HepG2 (cell line): ENCODE data around the gene MYO7B. TPM values are rescaled to one million over a fixed set of nuclear protein-coding genes. Genes with fewer than 3 reads are reported as not detected.

Experiments
- BCL3 ChIP-seq: sonication (generic); formaldehyde crosslinking; IDR thresholded peaks from 2 replicates; pipeline ENCODE4 v1.5.1; 2020; ENCODE audit warnings: mild to moderate bottlenecking, missing genetic modification reagents, moderate library complexity
- EZH2 ChIP-seq: conservative IDR thresholded peaks from 2 replicates; pipeline ENCODE4 v1.6.1; 2012; ENCODE audit warnings: mild to moderate bottlenecking, low read depth, low read length, moderate library complexity
- KDM2A ChIP-seq: sonication (generic); formaldehyde crosslinking; IDR thresholded peaks from 2 replicates; pipeline ENCODE4 v1.4.0; 2020; ENCODE audit warnings: low read depth, missing genetic modification reagents, borderline replicate concordance
- KDM5B ChIP-seq: sonication (generic); formaldehyde crosslinking; IDR thresholded peaks from 2 replicates; pipeline ENCODE4 v1.4.0; 2020; ENCODE audit warnings: missing genetic modification reagents, mild to moderate bottlenecking, borderline replicate concordance
- KLF6 ChIP-seq: IDR thresholded peaks from 2 replicates; pipeline ENCODE4 v1.8.0; 2016; ENCODE audit warnings: missing biosample characterization, missing genetic modification reagents
- NONO ChIP-seq, 2 experiments: fragments of 450-650 bp in 1 of 2; sonication (generic) in 1 of 2; formaldehyde crosslinking in 1 of 2; IDR thresholded peaks in 1 of 2; conservative IDR thresholded peaks in 1 of 2; 2 replicates each; pipeline versions ENCODE4 v1.6.1 to v1.8.0; 2017 to 2022; ENCODE audit warnings: mild to moderate bottlenecking in 1 of 2, missing genetic modification reagents in 1 of 2, moderate library complexity in 1 of 2
- NR2F6 ChIP-seq, 2 experiments: IDR thresholded peaks; 2 replicates each; pipeline ENCODE4 v1.6.1; 2016; ENCODE audit warnings: antibody characterized with exemption in 1 of 2, mild to moderate bottlenecking in 1 of 2
- PHF21A ChIP-seq: sonication (generic); formaldehyde crosslinking; IDR thresholded peaks from 2 replicates; pipeline ENCODE4 v1.5.0; 2020; ENCODE audit warnings: mild to moderate bottlenecking, missing genetic modification reagents
- RXRB ChIP-seq: IDR thresholded peaks from 2 replicates; pipeline ENCODE4 v1.6.1; 2016; ENCODE audit warnings: borderline replicate concordance, missing genetic modification reagents, missing compliant biosample characterization
- SKIL ChIP-seq: sonication (generic); formaldehyde crosslinking; IDR thresholded peaks from 2 replicates; pipeline ENCODE4 v1.8.0; 2022; ENCODE audit warnings: missing genetic modification reagents, mild to moderate bottlenecking, moderate library complexity, borderline replicate concordance
- XRCC5 ChIP-seq: fragments of 200-400 bp; formaldehyde crosslinking; optimal IDR thresholded peaks from 2 replicates; pipeline ENCODE3; 2017; ENCODE audit warnings: mild to moderate bottlenecking, low read length
- ZNF281 ChIP-seq: sonication (generic); formaldehyde crosslinking; IDR thresholded peaks from 2 replicates; pipeline ENCODE4 v1.4.0; 2020; ENCODE audit warnings: missing genetic modification reagents, borderline replicate concordance
- ZNF629 ChIP-seq: sonication (generic); formaldehyde crosslinking; conservative IDR thresholded peaks from 2 replicates; pipeline ENCODE4 v1.5.0; 2020; ENCODE audit warnings: missing genetic modification reagents
- ZNF678 ChIP-seq: sonication (generic); formaldehyde crosslinking; IDR thresholded peaks from 2 replicates; pipeline ENCODE4 v1.4.0; 2020; ENCODE audit warnings: mild to moderate bottlenecking, missing genetic modification reagents
- ZNF777 ChIP-seq: sonication (generic); formaldehyde crosslinking; IDR thresholded peaks from 2 replicates; pipeline ENCODE4 v1.4.0; 2020; ENCODE audit warnings: missing genetic modification reagents
- ZNF788 ChIP-seq: sonication (generic); formaldehyde crosslinking; IDR thresholded peaks from 2 replicates; pipeline ENCODE4 v1.5.0; 2020; ENCODE audit warnings: mild to moderate bottlenecking, missing genetic modification reagents, borderline replicate concordance
- ZSCAN29 ChIP-seq: sonication (generic); formaldehyde crosslinking; conservative IDR thresholded peaks from 2 replicates; pipeline ENCODE4 v1.4.0; 2020; ENCODE audit warnings: mild to moderate bottlenecking, missing genetic modification reagents
- polyA plus RNA-seq, 8 experiments: library from polyadenylated mRNA; depleted of rRNA in 3 of 8; stranded (reverse) in 7 of 8; unstranded in 1 of 8; fragments of >200 nt; fragmentation: Illumina TruSeq in 4 of 8; extraction: Trizol in 4 of 8; gene quantifications; 2 replicates each; pipeline versions ENCODE4 v1.2.1 to v1.2.3, GENCODE V29; 2011 to 2016; ENCODE audit warnings: low read depth in 4 of 8, missing spikeins in 1 of 8, mixed read lengths in 1 of 8; ENCODE audit not compliant: insufficient read depth in 1 of 8
- total RNA-seq, 5 experiments: library from RNA; depleted of rRNA; stranded (reverse); fragments of >200 nt; fragmentation: Illumina TruSeq; extraction: Trizol; gene quantifications; 2 replicates each; pipeline ENCODE4 v1.2.3, GENCODE V29; 2016; ENCODE audit warnings: low read depth in 1 of 5
- TF ChIP-seq, protein P1 (sequence below): sonication (generic); formaldehyde crosslinking; IDR thresholded peaks from 2 replicates; pipeline ENCODE4 v1.8.1; 2023; ENCODE audit warnings: mild to moderate bottlenecking, missing genetic modification reagents, borderline replicate concordance
- TF ChIP-seq, protein P2 (sequence below): sonication (generic); formaldehyde crosslinking; IDR thresholded peaks from 2 replicates; pipeline ENCODE4 v1.4.0; 2020; ENCODE audit warnings: missing genetic modification reagents

Gene MYO7B
- total and polyA plus RNA-seq, 2 of the 13 experiments (the other 11 are each of a cell fraction or from before 2014, with no cell fraction given) = not detected

- TF ChIP-seq BCL3 (0 out of 2 replicates have a peak, but pooled peaks have one; percentile 21), EZH2 (peak; percentile 73; the same call in 1 of the 2 replicates), ZNF629 (CRISPR knock-in tag) (peak; percentile 40; the same call in 1 of the 2 replicates), ZNF281 (0 out of 2 replicates have a peak, but pooled peaks have one; percentile 31), KDM5B (peak; percentile 74; the same call in 1 of the 2 replicates), SKIL (peak; percentile 40; the same call in 1 of the 2 replicates), KLF6 (no peak), NR2F6 (IDR thresholded peaks at IDR 0.05) (no peak), NR2F6 (CRISPR knock-in tag; IDR thresholded peaks at IDR 0.05) (peak; percentile 33; the same call in 1 of the 2 replicates), XRCC5 (peak; percentile 35), ZNF777 (CRISPR knock-in tag) (peak; percentile 95), NONO (IDR thresholded peaks at IDR 0.05) (no peak), NONO (CRISPR knock-in tag; conservative IDR thresholded peaks at IDR 0.05) (peak; percentile 60), ZNF788 (peak; percentile 41; the same call in 1 of the 2 replicates), ZNF678 (CRISPR knock-in tag) (0 out of 2 replicates have a peak, but pooled peaks have one; percentile 40), ZSCAN29 (CRISPR knock-in tag) (0 out of 2 replicates have a peak, but pooled peaks have one; percentile 52), KDM2A (CRISPR knock-in tag) (peak; percentile 61; the same call in 1 of the 2 replicates), RXRB (CRISPR knock-in tag) (0 out of 2 replicates have a peak, but pooled peaks have one; percentile 9), PHF21A (CRISPR knock-in tag) (peak; percentile 37; the same call in 1 of the 2 replicates)
- TF ChIP-seq, protein P1, sequence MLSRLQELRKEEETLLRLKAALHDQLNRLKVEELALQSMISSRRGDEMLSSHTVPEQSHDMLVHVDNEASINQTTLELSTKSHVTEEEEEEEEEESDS (CRISPR knock-in tag) = peak; percentile 42; the same call in 1 of the 2 replicates
- TF ChIP-seq, protein P2, sequence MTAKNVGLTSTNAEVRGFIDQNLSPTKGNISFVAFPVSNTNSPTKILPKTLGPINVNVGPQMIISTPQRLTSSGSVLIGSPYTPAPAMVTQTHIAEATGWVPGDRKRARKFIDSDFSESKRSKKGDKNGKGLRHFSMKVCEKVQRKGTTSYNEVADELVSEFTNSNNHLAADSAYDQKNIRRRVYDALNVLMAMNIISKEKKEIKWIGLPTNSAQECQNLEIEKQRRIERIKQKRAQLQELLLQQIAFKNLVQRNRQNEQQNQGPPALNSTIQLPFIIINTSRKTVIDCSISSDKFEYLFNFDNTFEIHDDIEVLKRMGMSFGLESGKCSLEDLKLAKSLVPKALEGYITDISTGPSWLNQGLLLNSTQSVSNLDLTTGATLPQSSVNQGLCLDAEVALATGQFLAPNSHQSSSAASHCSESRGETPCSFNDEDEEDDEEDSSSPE (CRISPR knock-in tag) = 0 out of 2 replicates have a peak, but pooled peaks have one; percentile 27
These were observed 139.0 kb downstream of the MYO7B start (continued) for GRCh38 chr2:127674241-127675209.
